H9 (cell line): ENCODE results near the gene HPCAL1. TPM values are rescaled to one million over a fixed set of nuclear protein-coding genes. Genes with fewer than 3 reads are reported as not detected.

Source experiments
- DNase-seq: peaks from one replicate; pipeline ENCODE4 v3.0.0-alpha.2; 2017
- H2AFZ ChIP-seq: one replicate; pipeline ENCODE4 v1.6.1; 2013; ENCODE audit warnings: mild to moderate bottlenecking, low read length, control low read depth, moderate library complexity
- H2AK5ac ChIP-seq: 2 replicates; pipeline ENCODE4 v1.6.1; 2013; ENCODE audit warnings: low read length, control low read depth, mixed read lengths; ENCODE audit not compliant: insufficient read length
- H2BK120ac ChIP-seq: one replicate; pipeline ENCODE4 v1.6.1; 2013; ENCODE audit warnings: low read depth, mild to moderate bottlenecking, low read length, control low read depth, inconsistent platforms; ENCODE audit not compliant: poor library complexity, severe bottlenecking
- H2BK12ac ChIP-seq: 2 replicates; pipeline ENCODE4 v1.6.1; 2013; ENCODE audit warnings: low read length, control low read depth, mixed read lengths, low read depth; ENCODE audit not compliant: insufficient read length
- H2BK15ac ChIP-seq: 2 replicates; pipeline ENCODE4 v1.6.1; 2013; ENCODE audit warnings: low read depth, low read length, control low read depth
- H2BK20ac ChIP-seq: one replicate; pipeline ENCODE4 v1.6.1; 2013; ENCODE audit warnings: low read depth, mild to moderate bottlenecking, low read length, control low read depth, inconsistent platforms; ENCODE audit not compliant: poor library complexity, severe bottlenecking
- H2BK5ac ChIP-seq: 2 replicates; pipeline ENCODE4 v1.6.1; 2013; ENCODE audit warnings: low read length, control low read depth, mixed read lengths; ENCODE audit not compliant: insufficient read length
- H3K14ac ChIP-seq: 2 replicates; pipeline ENCODE4 v1.6.1; 2013; ENCODE audit warnings: low read length, control low read depth; ENCODE audit not compliant: insufficient read depth
- H3K18ac ChIP-seq: 2 replicates; pipeline ENCODE4 v1.6.1; 2013; ENCODE audit warnings: low read depth, mild to moderate bottlenecking, mixed read lengths, low read length, control low read depth; ENCODE audit not compliant: insufficient read length
- H3K23ac ChIP-seq: 2 replicates; pipeline ENCODE4 v1.6.1; 2013; ENCODE audit warnings: low read length, control low read depth, mixed read lengths, low read depth; ENCODE audit not compliant: insufficient read length
- H3K23me2 ChIP-seq: 2 replicates; pipeline ENCODE4 v1.6.1; 2013; ENCODE audit warnings: low read depth, mild to moderate bottlenecking, mixed read lengths, low read length, control low read depth; ENCODE audit not compliant: insufficient read length, poor library complexity, severe bottlenecking
- H3K27ac ChIP-seq: 2 replicates; pipeline ENCODE4 v1.5.1; 2013; ENCODE audit warnings: low read length, control low read depth, mixed read lengths, low read depth; ENCODE audit not compliant: insufficient read length
- H3K27me3 ChIP-seq: 2 replicates; pipeline ENCODE4 v1.6.1; 2013; ENCODE audit warnings: low read length, control low read depth, inconsistent platforms; ENCODE audit not compliant: insufficient read depth
- H3K4ac ChIP-seq: 2 replicates; pipeline ENCODE4 v1.6.1; 2013; ENCODE audit warnings: low read depth, mild to moderate bottlenecking, control low read depth, inconsistent platforms, low read length, moderate library complexity
- H3K4me1 ChIP-seq: 2 replicates; pipeline ENCODE4 v1.6.1; 2013; ENCODE audit warnings: low read length, control low read depth, inconsistent platforms; ENCODE audit not compliant: insufficient read depth
- H3K4me2 ChIP-seq: 2 replicates; pipeline ENCODE4 v1.6.1; 2013; ENCODE audit warnings: low read length, control low read depth, mixed read lengths; ENCODE audit not compliant: insufficient read length, insufficient read depth
- H3K56ac ChIP-seq: 2 replicates; pipeline ENCODE4 v1.6.1; 2013; ENCODE audit warnings: low read depth, mild to moderate bottlenecking, mixed read lengths, low read length, control low read depth; ENCODE audit not compliant: insufficient read length
- H3K79me1 ChIP-seq: 2 replicates; pipeline ENCODE4 v1.6.1; 2013; ENCODE audit warnings: low read depth, mild to moderate bottlenecking, moderate library complexity, low read length, control low read depth, inconsistent platforms; ENCODE audit not compliant: insufficient read depth, poor library complexity, severe bottlenecking
- H3K79me2 ChIP-seq: 2 replicates; pipeline ENCODE4 v1.6.1; 2013; ENCODE audit warnings: low read length, control low read depth, inconsistent platforms; ENCODE audit not compliant: insufficient read depth
- H3K9ac ChIP-seq: 2 replicates; pipeline ENCODE4 v1.6.1; 2013; ENCODE audit warnings: low read length, control low read depth, mixed read lengths; ENCODE audit not compliant: insufficient read length; ENCODE audit errors: extremely low read depth
- H3K9me3 ChIP-seq: one replicate; pipeline ENCODE4 v1.6.1; 2013; ENCODE audit warnings: low read depth, low read length, inconsistent platforms; ENCODE audit not compliant: control insufficient read depth
- H3T11ph ChIP-seq: one replicate; pipeline ENCODE4 v1.6.1; 2013; ENCODE audit warnings: mild to moderate bottlenecking, low read length, control low read depth, inconsistent platforms
- H4K20me1 ChIP-seq: one replicate; pipeline ENCODE4 v1.6.1; 2013; ENCODE audit not compliant: control insufficient read depth, insufficient read length, insufficient read depth
- H4K5ac ChIP-seq: 2 replicates; pipeline ENCODE4 v1.6.1; 2013; ENCODE audit warnings: low read depth, mild to moderate bottlenecking, mixed read lengths, low read length, control low read depth; ENCODE audit not compliant: insufficient read length
- H4K8ac ChIP-seq: replicated peaks from 2 replicates; pipeline ENCODE4 v1.6.1; 2013; ENCODE audit warnings: low read length, control low read depth, mixed read lengths, low read depth; ENCODE audit not compliant: insufficient read length
- H4K91ac ChIP-seq: 2 replicates; pipeline ENCODE4 v1.6.1; 2013; ENCODE audit warnings: low read depth, mild to moderate bottlenecking, moderate library complexity, mixed read lengths, low read length, control low read depth; ENCODE audit not compliant: insufficient read length
- H3K27ac Mint-ChIP-seq, 3 experiments: 2 replicates in 2 of 3; 3 replicates in 1 of 3; pipeline ENCODE4 v1.8.0; 2020 to 2021; ENCODE audit warnings: mixed read lengths in 3 of 3, mild to moderate bottlenecking in 1 of 3, moderate library complexity in 1 of 3
- H3K27me3 Mint-ChIP-seq: 2 replicates; pipeline ENCODE4 v1.8.0; 2021; ENCODE audit warnings: low read depth, mild to moderate bottlenecking, moderate library complexity, mixed read lengths
- H3K36me3 Mint-ChIP-seq, 3 experiments: 2 replicates in 2 of 3; 3 replicates in 1 of 3; pipeline ENCODE4 v1.8.0; 2020 to 2021; ENCODE audit warnings: low read depth in 3 of 3, mixed read lengths in 3 of 3; ENCODE audit not compliant: insufficient read depth in 1 of 3
- H3K4me1 Mint-ChIP-seq, 2 experiments: 2 replicates each; pipeline ENCODE4 v1.8.0; 2020; ENCODE audit warnings: mixed read lengths in 2 of 2
- H3K4me3 Mint-ChIP-seq, 2 experiments: 2 replicates in 1 of 2; 3 replicates in 1 of 2; pipeline ENCODE4 v1.8.0; 2020 to 2021; ENCODE audit warnings: mild to moderate bottlenecking in 2 of 2, mixed read lengths in 2 of 2, moderate library complexity in 1 of 2
- H3K9me3 Mint-ChIP-seq, 2 experiments: 2 replicates in 1 of 2; 3 replicates in 1 of 2; pipeline ENCODE4 v1.8.0; 2020; ENCODE audit warnings: mild to moderate bottlenecking in 2 of 2, mixed read lengths in 2 of 2, moderate library complexity in 1 of 2
- CTCF ChIP-seq: fragments of 200-600 bp; sonication (generic); conservative IDR thresholded peaks from 3 replicates; pipeline ENCODE4 v1.8.0; 2021; ENCODE audit warnings: antibody characterized with exemption, mild to moderate bottlenecking
- WGBS: extraction: QIAGEN DNeasy Blood & Tissue Kit; methylation state at CpG from one replicate; pipeline ENCODE4 v1.1.7; 2013; ENCODE audit warnings: missing lambda C conversion rate, low lambda C conversion rate, mixed read lengths; ENCODE audit not compliant: insufficient read length; ENCODE audit errors: extremely low coverage; 5-methylcytosine and 5-hydroxymethylcytosine counted together
- total RNA-seq: library from RNA; stranded (reverse); gene quantifications from 2 replicates; pipeline ENCODE4 v1.2.1, GENCODE V29; 2021

The HPCAL1 gene
- total RNA-seq, 1 experiment from 2014 or later: 4.7 TPM

- H3T11ph ChIP-seq: no peak overlapping the region
- no peak overlapping the region for H3K27ac ChIP-seq
- no peak overlapping the region for H2BK12ac ChIP-seq
- H3K27ac Mint-ChIP-seq: no peak overlapping the region
- peaks cover 4% of the 10 kb centered on the region for H3K27me3 Mint-ChIP-seq
- H2BK20ac ChIP-seq: no peak overlapping the region
- no peaks in the 10 kb centered on the region for H3K9me3 Mint-ChIP-seq
- H4K8ac ChIP-seq: no peak overlapping the region
- no peak overlapping the region for H4K5ac ChIP-seq
- H3K23ac ChIP-seq: no peak overlapping the region
- H3K36me3 Mint-ChIP-seq: no peaks in the 10 kb centered on the region
- no peaks in the 10 kb centered on the region for H3K23me2 ChIP-seq
- H3K18ac ChIP-seq: no peak overlapping the region
- no peak overlapping the region for H3K4me3 Mint-ChIP-seq
- no peak overlapping the region for H2BK120ac ChIP-seq
- no CpG with 5 or more reads among the region's 17 CpGs for WGBS
- H4K20me1 ChIP-seq: no peaks in the 10 kb centered on the region
- no peak overlapping the region for H3K9ac ChIP-seq
- H3K9me3 ChIP-seq: no peaks in the 10 kb centered on the region
- peaks cover 9% of the 10 kb centered on the region in 2 experiments for H3K4me1 Mint-ChIP-seq
- H2BK5ac ChIP-seq: no peak overlapping the region
- TF ChIP-seq CTCF: 0 out of 3 replicates have a peak, but pooled peaks have one; percentile 14
- H3K14ac ChIP-seq: peak overlapping the region; percentile 6; the same call in 1 of the 2 replicates
- peak; percentile 64 for DNase-seq
- no peak overlapping the region for H2BK15ac ChIP-seq
- no peaks in the 10 kb centered on the region for H3K79me1 ChIP-seq
- H2AFZ ChIP-seq: no peak overlapping the region
- H3K56ac ChIP-seq: no peak overlapping the region
- H3K4me2 ChIP-seq: no peak overlapping the region
- H3K4me1 ChIP-seq: no peaks in the 10 kb centered on the region
- no peak overlapping the region for H4K91ac ChIP-seq
- H3K4ac ChIP-seq: no peak overlapping the region
- no peak overlapping the region for H2AK5ac ChIP-seq
- H3K27me3 ChIP-seq: no peaks in the 10 kb centered on the region
- no peaks in the 10 kb centered on the region for H3K79me2 ChIP-seq
These were observed 17.0 kb upstream of the HPCAL1 start for GRCh38 chr2:10285556-10286198.
